Umbilical cord (tissue), 2 donors: ENCODE results near the gene FAM131C. TPM values are rescaled to one million over a fixed set of nuclear protein-coding genes. Genes with fewer than 3 reads are reported as not detected.
A peak's percentile ranks its signal among the peaks of the same experiment; 100 is the strongest.
"Not testable (repeated sequence)": the region's sequence is repeated elsewhere in the genome, so short reads cannot be mapped to it uniquely, and the experiment has no call there.

ENCODE experiments used
- DNase-seq: peaks from one replicate; pipeline ENCODE4 v3.0.0-alpha.2; 2015; ENCODE audit warnings: low spot score
- total RNA-seq: library from RNA; depleted of rRNA; stranded (reverse); fragments of >200 nt; gene quantifications from one replicate; pipeline ENCODE4 v1.2.3, GENCODE V29; 2014; ENCODE audit warnings: low replicate concordance; ENCODE audit not compliant: insufficient read depth

Gene FAM131C
- total RNA-seq, 1 donor from 2014 or later: 3.6 TPM

- no peak for DNase-seq
Observed at GRCh38 chr1:16076865-16077238, 3.4 kb upstream of the FAM131C start.

- DNase-seq: no peak
Observed at GRCh38 chr1:16076031-16076864, 2.8 kb upstream of the FAM131C start.

- peak; percentile 80 for DNase-seq
Observed at GRCh38 chr1:16075337-16076030, 2.0 kb upstream of the FAM131C start.

- DNase-seq: no peak
Observed at GRCh38 chr1:16074217-16074616, 766 bp upstream of the FAM131C start.

DNA sequence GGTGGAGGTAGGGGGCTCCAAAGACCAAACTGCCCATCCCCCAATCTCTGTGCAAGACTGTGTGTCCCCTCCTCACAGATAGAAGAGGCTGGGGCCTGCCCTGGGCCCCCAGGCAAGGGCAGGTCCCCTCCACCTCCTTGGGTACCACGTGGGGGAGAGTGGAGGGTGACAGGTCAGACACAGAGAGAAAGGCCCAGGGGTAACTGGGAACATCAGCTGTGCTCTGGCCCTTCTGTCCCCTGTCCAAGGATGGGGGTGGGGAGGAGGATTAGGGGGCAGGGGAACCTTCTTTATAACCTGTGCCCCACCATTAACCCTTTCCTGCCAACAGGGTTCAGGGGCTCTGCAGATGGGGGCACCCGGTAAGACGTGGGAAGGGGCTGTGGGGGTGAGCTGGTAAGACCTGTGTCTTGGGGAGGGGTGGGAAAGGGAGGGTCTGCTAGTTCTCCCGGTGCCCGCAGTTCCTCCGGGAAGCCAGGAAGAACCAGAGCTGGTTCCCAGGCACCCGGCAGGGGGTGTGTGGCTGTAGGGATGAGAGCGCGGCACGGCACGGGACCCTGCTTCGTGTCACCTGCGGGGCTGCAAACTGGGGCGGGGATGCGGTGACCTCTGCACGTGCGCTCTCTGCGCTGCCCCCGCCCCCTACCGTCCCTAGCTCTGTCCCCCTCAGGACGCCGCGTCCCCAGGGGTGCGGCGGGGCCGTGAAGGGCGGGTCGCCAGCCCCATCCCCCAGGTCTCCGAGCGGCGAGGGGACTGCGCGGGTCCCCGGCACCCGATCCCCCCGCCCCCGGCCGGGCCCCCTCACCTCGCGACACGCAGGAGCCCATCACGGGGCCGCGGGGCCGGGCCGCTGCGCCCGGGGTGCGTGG is 601 bp downstream of the FAM131C start:
- no peak for DNase-seq

DNA sequence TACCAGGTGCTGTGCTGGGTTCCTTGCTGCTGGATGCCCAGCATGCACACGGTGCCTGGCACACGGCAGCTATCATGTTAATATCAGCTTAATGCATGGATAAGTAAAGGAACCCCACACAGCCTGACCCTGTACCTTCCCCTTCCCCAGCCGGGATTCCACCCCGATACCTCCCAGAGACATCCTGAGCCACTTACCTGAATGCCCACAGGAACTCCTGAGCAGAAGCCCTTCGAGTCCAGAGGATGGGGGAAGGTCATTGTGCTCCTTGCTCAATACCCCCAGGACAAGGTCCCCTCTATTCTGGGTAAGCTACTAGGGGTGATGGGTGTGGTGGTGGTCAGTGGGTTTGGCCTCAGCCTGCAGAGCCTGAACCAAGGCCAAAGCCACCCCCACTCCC is 1.4 kb downstream of the FAM131C start:
- DNase-seq: no peak

DNA sequence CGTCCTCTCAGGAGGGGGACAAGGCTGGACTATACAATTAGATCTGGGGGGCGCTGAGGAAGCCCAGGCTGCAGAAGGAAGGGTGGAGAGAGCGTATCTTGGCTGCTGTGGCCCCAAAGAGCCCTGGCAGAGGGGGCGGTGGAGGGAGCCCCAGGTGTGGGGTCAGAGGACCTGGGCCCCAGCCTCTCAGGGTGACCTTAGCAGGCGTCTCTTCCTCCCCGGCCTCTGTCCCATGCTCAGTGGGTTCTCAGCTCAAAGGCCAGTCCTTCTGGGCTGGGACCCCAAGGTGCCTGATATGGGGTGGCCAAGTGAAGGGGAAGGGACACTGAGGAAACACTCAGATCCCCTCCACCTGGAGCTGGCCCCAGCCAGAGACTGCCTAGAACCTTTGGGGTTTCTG is 1.8 kb downstream of the FAM131C start:
- no peak for DNase-seq

GRCh38 chr1:16070640-16071355 is 2.7 kb downstream of the FAM131C start:
- no peak for DNase-seq

DNA sequence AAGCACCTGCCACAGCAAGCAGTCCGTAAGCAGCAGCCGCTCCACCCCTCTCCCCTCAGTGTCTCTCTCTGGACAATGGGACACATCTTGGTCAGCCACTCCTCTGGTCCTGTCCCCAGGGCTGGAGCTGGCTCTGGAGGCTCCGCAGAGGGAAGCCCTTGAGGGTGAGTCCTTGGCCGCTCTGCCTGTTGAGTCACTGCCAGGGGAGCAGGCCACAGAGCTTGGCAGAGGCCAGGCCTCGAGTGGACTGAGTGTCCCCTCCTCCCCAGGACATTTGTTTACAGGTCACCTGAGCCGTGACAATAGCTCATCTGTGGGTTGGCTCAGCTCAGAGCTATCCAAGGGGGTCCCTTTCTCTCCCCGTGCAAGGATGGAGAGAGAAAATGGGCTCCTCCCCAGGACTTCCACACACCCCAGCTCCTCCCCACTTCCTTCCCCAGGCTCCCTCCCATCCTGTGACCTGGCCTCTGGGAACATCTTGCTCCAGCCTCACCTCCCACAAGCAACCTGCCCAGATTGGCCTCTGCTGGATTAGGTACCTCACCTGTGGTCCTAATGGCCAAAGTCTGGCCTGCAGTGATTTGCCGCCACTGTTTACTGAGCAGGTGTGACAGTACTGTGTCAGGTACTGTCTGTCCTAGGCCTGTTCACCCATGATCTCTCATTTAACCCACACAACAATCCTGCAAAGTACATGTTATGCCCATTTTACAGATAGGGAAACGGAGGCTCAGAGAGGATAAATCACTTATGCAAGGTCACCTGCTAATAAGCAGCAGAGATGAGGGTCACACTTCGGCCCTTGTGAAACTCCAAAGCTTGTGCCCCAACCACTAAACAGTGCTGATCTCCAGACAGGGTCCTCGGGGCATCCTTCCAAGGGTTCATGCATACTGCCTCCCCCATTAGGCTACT is 4.8 kb downstream of the FAM131C start:
- no peak for DNase-seq

GRCh38 chr1:16067933-16068332 is 5.5 kb downstream of the FAM131C start:
- DNase-seq: no peak

GRCh38 chr1:16067127-16067768 is 6.2 kb downstream of the FAM131C start:
- DNase-seq: no peak

- no peak for DNase-seq
Observed at GRCh38 chr1:16066245-16066644, 7.2 kb downstream of the FAM131C start.

DNA sequence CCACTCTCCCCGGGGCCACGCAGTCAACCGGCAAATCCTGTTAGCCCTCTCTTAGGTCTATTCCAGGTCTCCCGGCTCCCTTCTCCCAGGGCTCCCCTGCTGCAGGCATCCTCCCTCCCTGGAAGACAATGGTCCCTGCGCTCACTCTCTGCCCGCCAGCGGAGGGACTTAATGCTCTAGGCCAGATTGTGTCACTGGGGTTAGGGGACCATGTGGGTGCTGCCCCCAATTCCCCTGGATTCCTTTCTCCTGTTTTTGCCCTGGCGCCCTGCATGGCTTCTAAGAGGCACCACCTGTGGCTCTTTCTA is 8.2 kb downstream of the FAM131C start:
- DNase-seq: no peak

GRCh38 chr1:16064536-16065268 is 8.7 kb downstream of the FAM131C start:
- DNase-seq: peak; percentile 69

GRCh38 chr1:16063921-16064320 is 9.5 kb downstream of the FAM131C start:
- DNase-seq: no peak

GRCh38 chr1:16063226-16063829 is 10.1 kb downstream of the FAM131C start:
- no peak for DNase-seq

DNA sequence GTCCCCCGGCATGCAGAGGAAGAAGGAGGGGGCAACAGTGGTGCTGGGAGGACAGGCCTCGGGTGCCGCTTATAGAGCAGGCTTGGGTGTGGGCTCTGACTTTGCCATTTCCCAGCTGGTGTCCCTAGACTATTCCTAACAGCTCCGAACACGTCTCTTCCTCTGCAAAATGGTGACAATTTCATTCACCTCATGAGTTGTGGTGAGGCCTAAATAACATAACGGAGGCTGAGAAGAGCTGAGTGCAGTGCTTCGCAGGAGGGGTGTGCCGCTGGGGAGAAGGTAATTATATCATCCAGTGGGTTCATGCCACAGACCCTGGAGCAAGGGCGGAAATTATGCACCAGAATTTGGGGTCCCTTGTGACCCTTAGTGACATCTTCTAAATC is 10.8 kb downstream of the FAM131C start:
- DNase-seq: not testable (repeated sequence)

DNA sequence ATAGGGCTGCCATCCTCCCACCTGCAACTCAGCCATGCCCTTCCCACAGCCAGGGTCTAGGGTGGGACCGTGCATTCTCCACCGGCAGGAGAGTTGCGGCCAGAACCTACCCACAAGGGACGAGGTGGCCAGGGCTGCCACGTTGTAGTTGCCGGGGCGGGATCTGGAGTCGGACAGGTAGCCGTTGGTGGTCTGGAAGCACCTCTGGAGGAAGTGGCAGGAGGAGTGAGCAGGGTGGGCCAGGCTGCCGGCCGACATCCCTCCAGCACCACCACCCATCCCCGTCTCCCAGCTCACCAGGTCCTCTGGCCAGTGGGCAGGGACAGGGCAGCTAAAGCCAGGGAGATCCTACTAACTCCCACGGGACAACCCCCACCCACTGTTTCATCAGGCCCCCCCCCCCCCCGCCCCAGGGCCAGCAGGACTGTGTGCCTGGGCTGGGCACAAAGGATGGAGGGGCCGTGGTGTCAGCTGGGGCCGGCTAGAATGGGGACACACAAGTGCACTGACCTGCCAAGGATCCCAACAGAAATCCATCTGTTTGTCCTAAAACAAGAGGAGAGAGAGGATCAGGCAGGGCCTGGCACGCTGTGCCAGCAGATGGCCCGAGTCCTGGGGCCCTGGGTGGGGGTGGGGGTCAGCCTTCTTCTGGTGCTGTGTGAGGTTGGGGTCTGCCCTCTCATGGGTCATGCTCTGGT is 11.3 kb downstream of the FAM131C start:
- DNase-seq: not testable (repeated sequence)
